ENCODE results near the gene EVC2. TPM values are rescaled to one million over a fixed set of nuclear protein-coding genes. Genes with fewer than 3 reads are reported as not detected.

Gene EVC2
- total RNA-seq, 1 experiment from 2014 or later: 9.5 TPM

- Histone ChIP-seq H3K27ac (no peak overlapping the region), H3K27me3 (no peaks in the 10 kb centered on the region), H3K9me3 (replicated peaks) (peaks cover 4% of the 10 kb centered on the region; the same call in 1 of the 2 replicates), H3K4me1 (no peaks in the 10 kb centered on the region), H3K36me3 (no peaks in the 10 kb centered on the region), H3K4me3 (no peak overlapping the region)
- no peak for DNase-seq
Measured at GRCh38 chr4:5544762-5545161, 163.6 kb downstream of the EVC2 start.

GRCh38 chr4:5543681-5544080 lies 164.7 kb downstream of the EVC2 start:
- Histone ChIP-seq H3K9me3 (replicated peaks) (no peaks in the 10 kb centered on the region), H3K4me3 (no peak overlapping the region), H3K4me1 (no peaks in the 10 kb centered on the region), H3K27me3 (no peaks in the 10 kb centered on the region), H3K36me3 (no peaks in the 10 kb centered on the region), H3K27ac (no peak overlapping the region)
- DNase-seq: no peak

- Histone ChIP-seq H3K9me3 (replicated peaks) (no peaks in the 10 kb centered on the region), H3K4me3 (no peak overlapping the region), H3K27ac (no peak overlapping the region), H3K27me3 (no peaks in the 10 kb centered on the region), H3K36me3 (no peaks in the 10 kb centered on the region), H3K4me1 (no peaks in the 10 kb centered on the region)
- no peak for DNase-seq
Measured at GRCh38 chr4:5541169-5541568, 167.2 kb downstream of the EVC2 start.

- no peaks in the 10 kb centered on the region for H3K9me3 ChIP-seq (replicated peaks)
- H3K4me3 ChIP-seq: no peak overlapping the region
- no peaks in the 10 kb centered on the region for H3K36me3 ChIP-seq
- no peaks in the 10 kb centered on the region for H3K27me3 ChIP-seq
- DNase-seq: no peak
- no peaks in the 10 kb centered on the region for H3K4me1 ChIP-seq
- no peak overlapping the region for H3K27ac ChIP-seq
Measured at GRCh38 chr4:5539584-5539983, 168.8 kb downstream of the EVC2 start.

- Histone ChIP-seq H3K9me3 (replicated peaks) (no peaks in the 10 kb centered on the region; the same call in 1 of the 2 replicates), H3K27ac (no peak overlapping the region)
Measured at GRCh38 chr4:5532100-5532499, 176.3 kb downstream of the EVC2 start.

GRCh38 chr4:5528031-5528436 lies 180.3 kb downstream of the EVC2 start:
- H3K9me3 ChIP-seq (replicated peaks): peaks cover 4% of the 10 kb centered on the region; the same call in 1 of the 2 replicates
- H3K27me3 ChIP-seq: no peaks in the 10 kb centered on the region
- no peak for DNase-seq
- H3K4me3 ChIP-seq: no peak overlapping the region
- H3K4me1 ChIP-seq: peaks cover 32% of the 10 kb centered on the region
- H3K36me3 ChIP-seq: 0 out of 2 replicates have a peak, but pooled peaks cover 2% of the 10 kb centered on the region
- no peak overlapping the region for H3K27ac ChIP-seq

More at GRCh38 chr4:5532100-5532499, 176.3 kb downstream of the EVC2 start:
- Histone ChIP-seq H3K27me3 (no peaks in the 10 kb centered on the region), H3K4me1 (peaks cover 2% of the 10 kb centered on the region), H3K4me3 (no peak overlapping the region), H3K36me3 (0 out of 2 replicates have a peak, but pooled peaks cover 2% of the 10 kb centered on the region)
- no peak for DNase-seq

GRCh38 chr4:5527211-5527610 lies 181.1 kb downstream of the EVC2 start:
- peaks cover 4% of the 10 kb centered on the region; the same call in 1 of the 2 replicates for H3K9me3 ChIP-seq (replicated peaks)
- 0 out of 2 replicates have a peak, but pooled peaks cover 2% of the 10 kb centered on the region for H3K36me3 ChIP-seq
- H3K4me3 ChIP-seq: no peak overlapping the region
- H3K4me1 ChIP-seq: peaks cover 32% of the 10 kb centered on the region
- peak overlapping the region; percentile 93; the same call in 1 of the 2 replicates for H3K27ac ChIP-seq
- no peaks in the 10 kb centered on the region for H3K27me3 ChIP-seq
- no peak for DNase-seq

- Histone ChIP-seq H3K9me3 (replicated peaks) (peaks cover 4% of the 10 kb centered on the region; the same call in 1 of the 2 replicates), H3K36me3 (0 out of 2 replicates have a peak, but pooled peaks cover 2% of the 10 kb centered on the region), H3K27me3 (no peaks in the 10 kb centered on the region), H3K4me3 (no peak overlapping the region), H3K4me1 (peaks cover 32% of the 10 kb centered on the region), H3K27ac (peak overlapping the region; percentile 93)
- peak; percentile 49 to 75 for DNase-seq
Measured at GRCh38 chr4:5526080-5526846, 182.1 kb downstream of the EVC2 start.

GRCh38 chr4:5524446-5525299 lies 183.7 kb downstream of the EVC2 start:
- Histone ChIP-seq H3K27me3 (no peaks in the 10 kb centered on the region), H3K27ac (peak overlapping the region; percentile 93), H3K4me1 (peaks cover 32% of the 10 kb centered on the region), H3K4me3 (no peak overlapping the region), H3K36me3 (0 out of 2 replicates have a peak, but pooled peaks cover 2% of the 10 kb centered on the region), H3K9me3 (replicated peaks) (peaks cover 4% of the 10 kb centered on the region; the same call in 1 of the 2 replicates)
- peak; percentile 79 to 89 for DNase-seq

GRCh38 chr4:5517372-5517771 lies 191.0 kb downstream of the EVC2 start:
- H3K4me1 ChIP-seq: no peaks in the 10 kb centered on the region
- DNase-seq: no peak
- H3K4me3 ChIP-seq: no peak overlapping the region
- H3K27me3 ChIP-seq: no peaks in the 10 kb centered on the region
- no peaks in the 10 kb centered on the region; the same call in 1 of the 2 replicates for H3K9me3 ChIP-seq (replicated peaks)
- H3K27ac ChIP-seq: no peak overlapping the region
- H3K36me3 ChIP-seq: no peaks in the 10 kb centered on the region

GRCh38 chr4:5515646-5516045 lies 192.7 kb downstream of the EVC2 start:
- DNase-seq: no peak
- H3K36me3 ChIP-seq: no peaks in the 10 kb centered on the region
- H3K4me3 ChIP-seq: no peak overlapping the region
- no peaks in the 10 kb centered on the region for H3K4me1 ChIP-seq
- no peak overlapping the region for H3K27ac ChIP-seq
- H3K9me3 ChIP-seq (replicated peaks): no peaks in the 10 kb centered on the region; the same call in 1 of the 2 replicates
- no peaks in the 10 kb centered on the region for H3K27me3 ChIP-seq

Other genes starting within 250 kb of the EVC2 start
- gene EVC, start 2.6 kb upstream of the EVC2 start, total RNA-seq (2014; rRNA removed; shearing (Covaris generic)): 13.8 and 14.3 TPM in 2 replicates
- gene CRMP1, start 184.5 kb upstream of the EVC2 start, total RNA-seq (2014; rRNA removed; shearing (Covaris generic)): 87.0 and 88.0 TPM in 2 replicates

All from SJCRH30 (cell line).